Lower leg skin (tissue), 3 donors: ENCODE measurements around the gene PTK6.

Experiments
- CTCF ChIP-seq, 3 donors: fragments of 450-650 bp; IDR thresholded peaks; one replicate each; pipeline ENCODE4 v1.5.1; 2016; ENCODE audit warnings: antibody characterized with exemption in 3 of 3, mild to moderate bottlenecking in 3 of 3, moderate library complexity in 2 of 3
- POLR2A ChIP-seq, 2 donors: fragments of 450-650 bp; IDR thresholded peaks; one replicate each; pipeline ENCODE4 v1.6.1; 2016 to 2017; ENCODE audit warnings: antibody characterized with exemption in 2 of 2, mild to moderate bottlenecking in 1 of 2, moderate library complexity in 1 of 2

- no peak for TF ChIP-seq CTCF (IDR thresholded peaks at IDR 0.05)
- no peak for TF ChIP-seq POLR2A (IDR thresholded peaks at IDR 0.05)
These were observed 55.7 kb downstream of the PTK6 start for GRCh38 chr20:63481503-63481902.
